Renal pelvis (tissue), 4 donors: ENCODE measurements around the gene NBAS. TPM values are rescaled to one million over a fixed set of nuclear protein-coding genes. Genes with fewer than 3 reads are reported as not detected.
"Not testable (repeated sequence)": the region's sequence is repeated elsewhere in the genome, so short reads cannot be mapped to it uniquely, and the experiment has no call there.

Experiments
- DNase-seq: peaks from one replicate; pipeline ENCODE4 v3.0.0-alpha.2; 2013
- polyA plus RNA-seq, 3 donors: library from polyadenylated mRNA; unstranded; fragments of 120-200 nt; gene quantifications; one replicate each; pipeline ENCODE4 v1.2.1, GENCODE V29; 2013; ENCODE audit not compliant: insufficient read length in 3 of 3

NBAS gene
- polyA plus RNA-seq, 3 donors = 60.1 to 66.8 (median 60.5) TPM

DNA sequence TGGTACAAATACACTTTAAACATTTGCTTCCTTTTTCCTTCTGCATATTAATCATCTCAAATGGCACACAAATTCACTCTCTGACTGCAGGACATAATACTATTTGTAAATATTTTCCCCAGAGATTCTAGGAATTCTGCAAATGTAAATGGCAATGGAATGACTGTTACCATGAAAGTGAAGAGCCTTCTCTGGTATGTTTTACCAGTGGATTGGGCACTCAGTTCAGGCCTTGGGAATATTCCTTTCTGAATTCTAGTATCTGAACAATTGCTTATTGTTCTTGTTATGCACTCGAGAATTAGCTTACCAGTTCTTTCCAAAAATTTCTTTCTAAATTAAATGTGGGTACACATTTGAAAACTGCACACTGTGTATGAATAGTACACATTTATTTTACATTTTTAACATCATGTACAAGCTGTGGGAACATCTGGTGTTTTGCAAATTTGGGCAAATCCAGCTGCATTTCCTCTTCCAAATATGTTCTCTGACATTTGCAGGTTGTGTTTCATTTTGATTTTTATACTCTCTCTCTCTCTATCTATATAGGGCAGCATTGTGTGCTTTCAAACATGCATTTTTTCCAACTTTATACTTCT lies 289.1 kb downstream of the NBAS start:
- no peak for DNase-seq

GRCh38 chr2:15271276-15271675 lies 289.9 kb downstream of the NBAS start:
- DNase-seq = peak; percentile 38

- DNase-seq = no peak
Observed at GRCh38 chr2:15269043-15269442, 292.1 kb downstream of the NBAS start.

GRCh38 chr2:15265889-15266288 lies 295.2 kb downstream of the NBAS start:
- DNase-seq = no peak

- DNase-seq = peak; percentile 34
Observed at GRCh38 chr2:15263976-15264685, 297.0 kb downstream of the NBAS start.

GRCh38 chr2:15262792-15263191 lies 298.3 kb downstream of the NBAS start:
- no peak for DNase-seq

- no peak for DNase-seq
Observed at GRCh38 chr2:15260835-15261234, 300.3 kb downstream of the NBAS start.

GRCh38 chr2:15260196-15260595 lies 300.9 kb downstream of the NBAS start:
- no peak for DNase-seq

DNA sequence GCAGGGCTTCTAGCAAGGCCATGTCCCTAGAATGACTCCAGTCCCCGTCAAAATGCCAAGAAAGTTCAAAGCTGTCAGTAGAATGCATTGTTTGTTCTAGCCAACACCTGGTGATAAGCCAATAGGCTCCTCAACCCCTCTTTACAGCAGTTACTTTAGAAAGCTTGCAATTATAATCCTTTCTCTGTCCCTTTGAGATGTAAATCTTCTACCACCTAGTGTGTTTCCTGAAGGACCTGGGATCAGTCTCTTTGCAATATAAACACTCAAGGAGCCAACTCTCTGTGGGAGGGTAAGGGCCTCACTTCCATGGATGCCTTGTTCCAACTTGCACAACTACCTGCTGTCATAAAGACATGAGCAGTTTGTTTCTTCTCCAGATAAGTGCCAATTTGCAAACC lies 301.8 kb downstream of the NBAS start:
- DNase-seq = no peak

- DNase-seq = not testable (repeated sequence)
Observed at GRCh38 chr2:15258385-15258784, 302.7 kb downstream of the NBAS start.

GRCh38 chr2:15253835-15254286 lies 307.3 kb downstream of the NBAS start:
- DNase-seq = no peak

- DNase-seq = no peak
Observed at GRCh38 chr2:15253247-15253646, 307.9 kb downstream of the NBAS start.

GRCh38 chr2:15251753-15252152 lies 309.4 kb downstream of the NBAS start:
- DNase-seq = no peak

DNA sequence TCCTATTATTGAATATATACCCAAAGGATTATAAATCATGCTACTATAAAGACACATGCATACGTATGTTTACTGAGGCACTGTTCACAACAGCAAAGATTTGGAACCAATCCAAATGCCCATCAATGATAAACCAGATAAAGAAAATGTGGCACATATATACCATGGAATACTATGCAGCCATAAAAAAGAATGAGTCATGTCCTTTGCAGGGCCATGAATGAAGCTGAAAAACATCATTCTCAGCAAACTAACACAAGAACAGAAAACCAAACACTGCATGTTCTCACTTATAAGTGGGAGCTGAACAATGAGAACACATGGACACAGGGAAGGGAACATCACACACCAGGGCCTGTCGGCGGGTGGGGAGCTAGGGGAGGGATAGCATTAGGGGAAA lies 310.2 kb downstream of the NBAS start:
- DNase-seq = not testable (repeated sequence)

GRCh38 chr2:15246870-15247269 lies 314.3 kb downstream of the NBAS start:
- DNase-seq = no peak

DNA sequence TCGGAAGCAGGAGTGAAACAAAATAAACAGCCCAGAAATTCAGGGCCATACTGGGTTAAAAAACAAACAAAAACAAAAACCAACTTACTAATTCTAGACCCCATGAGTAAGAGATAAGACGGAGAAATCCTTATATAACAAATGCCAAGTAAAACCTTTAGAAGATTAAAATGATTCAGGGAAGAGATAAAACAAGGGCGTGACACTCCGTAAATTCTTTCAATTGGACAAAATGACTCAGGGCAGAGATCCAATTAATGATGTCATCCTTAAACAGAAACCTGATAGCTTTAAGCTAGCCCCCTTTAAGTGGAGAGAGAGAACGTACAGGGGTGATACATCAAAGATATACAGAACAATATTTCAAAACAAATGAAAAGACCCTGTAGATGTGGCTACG lies 317.4 kb downstream of the NBAS start:
- DNase-seq = peak; percentile 73

DNA sequence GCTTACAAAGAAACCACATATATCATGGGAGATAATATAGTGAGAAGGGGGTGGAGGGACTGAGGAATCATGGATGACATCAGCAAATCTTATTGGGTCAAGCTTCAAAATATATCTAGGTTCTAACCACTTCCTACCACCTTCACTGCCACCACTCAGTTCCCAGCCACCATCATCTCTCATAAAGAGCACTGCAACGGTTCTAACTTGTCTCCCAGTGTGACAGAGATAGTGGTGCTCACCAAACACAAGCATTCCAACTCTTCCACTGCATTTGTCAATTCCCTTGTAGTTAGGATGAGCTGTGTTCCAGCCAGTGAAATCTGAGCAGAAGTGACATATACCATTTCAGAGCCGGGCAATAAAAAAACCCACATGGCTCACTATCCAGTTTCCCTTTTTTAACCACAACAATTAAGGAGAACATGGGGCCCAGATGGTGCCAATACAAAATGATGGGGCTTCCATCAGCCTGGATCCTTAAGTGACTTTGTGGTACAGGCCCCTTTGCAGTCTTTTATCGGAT lies 318.1 kb downstream of the NBAS start:
- peak; percentile 38 for DNase-seq

DNA sequence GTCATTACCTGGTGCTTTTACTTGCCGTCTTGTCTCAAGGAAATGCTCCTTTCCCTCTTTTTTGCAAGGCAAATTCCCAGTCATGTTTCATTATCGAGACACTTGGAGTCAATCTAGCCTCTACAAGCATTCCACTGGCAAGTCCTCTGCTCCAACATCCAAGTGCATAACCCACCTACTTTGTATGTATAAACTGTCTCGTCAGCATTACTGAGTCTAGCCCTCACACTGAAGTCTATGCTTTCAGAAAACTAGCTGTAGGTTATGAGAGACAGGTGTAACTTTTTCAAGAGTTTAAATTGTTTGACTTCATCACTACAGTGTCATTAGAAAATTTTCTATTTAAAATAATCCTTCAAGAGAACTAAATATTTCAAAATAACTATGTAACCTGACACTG lies 319.2 kb downstream of the NBAS start:
- DNase-seq = no peak

DNA sequence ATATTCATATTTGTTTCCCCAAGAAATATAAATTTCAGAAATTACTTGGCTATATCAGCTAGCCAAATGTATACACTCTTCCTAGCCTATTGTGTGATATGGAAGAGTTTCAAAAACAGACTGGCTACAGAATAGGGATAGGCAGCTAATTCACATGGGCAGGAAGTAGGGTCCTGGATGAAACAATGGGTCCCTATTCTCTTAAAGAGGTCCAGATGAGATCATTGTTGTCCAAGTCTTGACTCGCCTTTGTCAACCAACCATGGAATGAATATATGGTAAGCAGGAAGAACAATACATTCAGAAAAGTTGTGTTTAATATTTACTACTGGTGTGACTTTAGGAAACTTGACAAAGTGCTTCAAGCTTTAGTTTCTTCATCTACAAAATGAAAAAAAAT lies 319.9 kb downstream of the NBAS start:
- DNase-seq = no peak

- DNase-seq = no peak
Observed at GRCh38 chr2:15238028-15238427, 323.1 kb downstream of the NBAS start.

GRCh38 chr2:15230599-15231192 lies 330.4 kb downstream of the NBAS start:
- DNase-seq = no peak

- no peak for DNase-seq
Observed at GRCh38 chr2:15226661-15227060, 334.5 kb downstream of the NBAS start.

DNA sequence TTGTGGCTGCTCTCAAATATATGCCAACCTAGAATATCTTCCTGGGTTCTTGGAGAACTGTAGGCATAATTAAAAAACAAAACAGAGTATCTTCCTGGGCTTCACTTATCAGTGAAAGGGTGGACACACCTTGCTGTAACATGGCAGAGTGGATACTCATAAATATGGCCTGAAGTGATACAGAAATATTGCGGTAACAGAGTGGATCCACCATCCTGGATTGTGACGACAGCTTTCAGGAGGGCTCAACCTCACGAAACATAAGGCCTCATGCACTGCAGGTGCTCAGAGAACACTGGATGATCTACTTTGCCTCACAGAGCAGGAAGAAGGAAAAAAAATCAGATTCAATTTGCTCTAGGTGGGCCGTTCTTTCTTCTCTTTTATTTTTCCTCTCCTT lies 336.0 kb downstream of the NBAS start:
- no peak for DNase-seq
